ENCODE data around the gene CFAP20DC.

The CFAP20DC gene

GRCh38 chr3:58779934-58780333, 269.9 kb downstream of the CFAP20DC start:
- intact Hi-C loops (cut with DNase I): no loop called here
- DNase-seq: no peak

GRCh38 chr3:58776231-58776630, 273.6 kb downstream of the CFAP20DC start:
- intact Hi-C loops (cut with DNase I): no loop called here
- DNase-seq: no peak

DNA sequence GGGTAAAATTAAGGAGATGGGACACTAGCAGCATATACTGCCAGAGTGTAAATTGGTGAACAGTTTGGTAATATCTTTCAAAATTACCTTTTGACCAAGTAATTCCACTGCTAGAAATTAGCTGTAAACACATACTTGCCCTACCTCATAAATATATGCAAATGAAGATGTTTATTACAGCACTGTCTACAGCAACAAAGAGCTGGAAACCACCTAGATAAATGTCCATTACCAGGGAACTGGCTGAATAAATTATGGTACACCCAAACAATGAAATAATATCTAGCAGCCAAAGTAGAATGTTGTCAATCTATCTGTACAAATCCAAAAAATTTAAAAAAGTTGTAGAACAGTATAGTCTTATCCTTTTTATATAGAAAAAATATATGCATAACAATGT, 277.4 kb downstream of the CFAP20DC start:
- intact Hi-C loops (cut with DNase I): no loop called here
- no peak for DNase-seq

DNA sequence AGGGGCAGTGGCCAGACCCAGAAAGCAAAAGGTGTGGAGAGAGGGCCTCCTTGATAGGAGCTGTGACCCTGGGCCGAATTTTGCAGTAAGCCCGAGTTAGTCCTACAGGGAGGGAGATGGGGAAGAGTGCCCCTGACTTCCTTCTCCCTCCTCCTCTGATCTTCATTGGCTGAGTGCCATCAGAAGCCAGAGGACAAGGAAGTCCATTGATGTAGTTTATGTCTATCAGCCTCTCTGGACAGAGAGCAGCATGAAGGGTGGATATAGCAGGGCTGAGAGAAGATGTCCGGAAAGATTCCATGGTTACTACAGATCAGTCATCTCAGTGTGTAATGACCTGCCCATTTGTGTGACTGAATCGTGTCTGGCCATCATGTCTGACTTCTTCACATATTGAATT, 280.8 kb downstream of the CFAP20DC start:
- no peak for DNase-seq

GRCh38 chr3:58766587-58767282, 283.1 kb downstream of the CFAP20DC start:
- intact Hi-C loops (cut with DNase I): no loop called here
- DNase-seq: no peak

More for the DNA sequence above, 280.8 kb downstream of the CFAP20DC start:
- intact Hi-C loops (cut with DNase I): no loop called here

GRCh38 chr3:58755150-58755549, 294.7 kb downstream of the CFAP20DC start:
- intact Hi-C loops (cut with DNase I): no loop called here
- DNase-seq: no peak

DNA sequence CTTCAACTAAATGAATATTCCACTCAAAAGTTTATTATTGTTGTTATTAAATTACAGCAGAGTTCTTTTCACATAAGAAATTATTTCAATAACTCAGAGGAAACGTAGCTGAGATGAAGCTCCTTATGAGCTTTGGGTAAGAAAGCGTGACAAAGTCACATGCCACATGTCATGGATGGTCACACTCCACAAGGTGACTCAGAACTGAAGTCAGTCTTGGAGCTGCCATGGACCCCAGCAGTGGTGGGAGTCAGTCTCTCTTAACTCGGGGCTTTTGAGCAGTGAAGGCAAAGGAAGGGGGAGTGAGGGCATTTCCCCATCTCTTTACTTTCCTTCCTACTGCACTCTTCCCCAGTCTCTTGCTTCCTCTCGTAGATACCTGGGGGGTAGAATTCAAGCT, 295.8 kb downstream of the CFAP20DC start:
- no peak for DNase-seq
- intact Hi-C loops (cut with DNase I): no loop called here

GRCh38 chr3:58751882-58752567, 297.8 kb downstream of the CFAP20DC start:
- intact Hi-C loops (cut with DNase I): no loop called here
- DNase-seq: no peak

- intact Hi-C loops (cut with DNase I): no loop called here
- DNase-seq: no peak
Measured at GRCh38 chr3:58751235-58751634, 298.6 kb downstream of the CFAP20DC start.

- no peak for DNase-seq
- intact Hi-C loops (cut with DNase I): no loop called here
Measured at GRCh38 chr3:58749948-58750347, 299.9 kb downstream of the CFAP20DC start.

GRCh38 chr3:58748024-58748423, 301.8 kb downstream of the CFAP20DC start:
- no peak for DNase-seq
- intact Hi-C loops (cut with DNase I): no loop called here

DNA sequence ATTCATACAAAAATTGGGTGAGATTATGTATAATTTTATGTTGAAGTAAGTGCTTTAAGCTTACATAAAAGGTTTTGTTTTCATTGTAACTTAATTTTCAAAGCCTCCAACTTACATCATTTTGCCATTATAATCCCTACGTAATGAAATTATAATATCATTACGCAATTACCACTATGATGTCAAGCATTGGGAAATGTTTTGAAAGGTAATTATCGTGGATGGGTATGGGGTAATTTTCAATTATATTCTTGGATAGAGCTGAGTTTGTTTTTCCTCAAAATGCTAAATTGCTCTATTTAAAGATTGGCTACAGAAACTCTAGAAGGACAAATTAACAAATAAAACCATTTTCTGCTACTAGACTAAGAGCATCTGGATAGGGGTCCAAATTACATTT, 303.1 kb downstream of the CFAP20DC start:
- DNase-seq: no peak
- intact Hi-C loops (cut with DNase I): no loop called here

DNA sequence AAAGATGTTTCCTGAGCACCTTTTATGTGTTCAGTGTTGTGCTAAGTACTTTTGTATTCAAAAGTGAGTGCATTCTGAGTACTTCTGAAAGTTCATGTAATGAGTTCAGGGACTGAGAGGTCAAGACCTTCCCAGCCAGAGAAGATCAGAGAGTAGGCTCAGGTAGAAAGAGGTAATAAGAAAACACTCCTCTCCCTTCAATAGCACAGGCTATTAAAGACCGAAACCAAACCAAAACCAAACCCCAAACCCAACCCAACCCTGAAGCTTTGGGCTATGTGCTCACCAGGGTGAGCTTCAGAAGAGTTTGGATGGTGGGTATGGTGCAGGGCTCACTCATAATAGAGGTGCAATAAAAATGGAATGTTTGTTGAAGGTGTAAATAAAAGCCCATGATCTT, 306.5 kb downstream of the CFAP20DC start:
- intact Hi-C loops (cut with DNase I): no loop called here
- no peak for DNase-seq

DNA sequence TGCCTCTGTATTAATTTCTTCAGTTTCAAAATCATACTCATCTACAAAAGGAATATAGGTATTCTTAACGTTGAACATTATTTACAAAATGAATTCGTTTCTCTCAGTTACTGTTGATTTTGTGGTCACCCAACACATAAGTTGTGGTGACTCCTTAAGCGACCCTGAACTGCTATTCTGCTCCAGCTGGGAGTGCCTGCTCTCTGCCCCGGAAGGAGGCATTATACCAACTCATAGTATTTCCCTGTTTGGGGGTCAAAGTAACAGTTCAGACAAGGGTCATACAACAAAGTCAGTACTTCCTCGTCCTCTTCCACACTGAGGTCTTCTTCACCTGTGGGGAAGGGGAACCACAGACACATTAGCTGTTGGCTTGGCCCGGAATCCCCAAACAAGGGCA, 307.6 kb downstream of the CFAP20DC start:
- DNase-seq: no peak
- intact Hi-C loops (cut with DNase I): no loop called here

DNA sequence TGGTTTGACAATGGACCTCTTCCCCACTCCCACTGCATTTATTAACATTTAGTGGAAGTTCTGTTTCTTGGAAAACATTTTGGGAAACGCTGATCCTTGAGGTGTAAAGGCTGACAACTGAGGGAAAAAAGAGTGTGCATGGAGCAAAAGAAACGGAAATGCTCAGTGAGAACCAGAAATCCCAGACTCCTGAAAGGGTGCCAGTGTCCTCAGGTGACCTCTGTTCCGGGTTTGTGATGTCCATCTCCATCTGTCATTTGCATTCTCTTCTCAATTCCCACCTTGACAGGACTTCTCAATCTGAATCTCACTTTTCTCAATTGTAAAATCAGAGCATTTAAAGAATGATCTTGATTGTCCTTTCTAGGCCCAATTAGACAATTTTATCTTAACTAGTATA, 312.2 kb downstream of the CFAP20DC start:
- intact Hi-C loops (cut with DNase I): no loop called here
- DNase-seq: no peak

DNA sequence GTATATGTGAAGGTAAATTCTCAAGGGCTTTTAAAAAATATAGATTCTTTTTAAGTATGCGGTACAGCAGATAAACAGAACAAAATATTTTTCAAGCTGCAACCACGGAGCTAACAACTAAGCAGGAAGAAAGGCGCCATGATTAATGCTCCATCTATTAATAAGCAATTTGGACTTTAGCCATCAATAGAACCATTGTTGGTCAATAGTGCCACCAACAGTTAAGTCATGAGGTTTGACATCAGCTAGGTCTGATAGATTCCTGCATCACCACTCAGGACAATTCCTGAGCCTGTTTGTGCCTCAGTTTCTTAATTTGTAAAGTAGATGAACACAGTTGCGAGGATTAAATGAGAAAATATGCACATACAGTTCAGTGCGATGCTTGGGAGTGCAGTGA, 318.2 kb downstream of the CFAP20DC start:
- DNase-seq: no peak
- intact Hi-C loops (cut with DNase I): no loop called here

DNA sequence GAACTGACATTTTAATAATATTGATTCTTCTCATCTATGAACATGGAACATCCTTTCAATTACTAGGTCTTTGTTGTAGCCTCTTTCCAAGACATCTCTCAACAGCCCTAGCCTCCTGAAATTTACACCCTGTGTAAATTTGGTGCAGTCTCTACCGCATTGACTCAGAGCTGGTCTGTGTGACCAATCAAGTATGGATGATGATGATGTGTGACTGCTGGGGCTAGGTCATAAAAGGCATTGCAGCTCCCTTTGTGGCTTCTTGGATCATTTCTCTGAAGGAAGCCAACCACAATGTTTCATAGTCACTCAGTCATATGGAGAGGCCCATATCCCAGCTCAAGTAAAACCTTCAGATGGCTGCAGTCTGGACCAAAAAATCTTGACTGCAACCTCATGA, 321.1 kb downstream of the CFAP20DC start:
- DNase-seq: no peak
- intact Hi-C loops (cut with DNase I): no loop called here

DNA sequence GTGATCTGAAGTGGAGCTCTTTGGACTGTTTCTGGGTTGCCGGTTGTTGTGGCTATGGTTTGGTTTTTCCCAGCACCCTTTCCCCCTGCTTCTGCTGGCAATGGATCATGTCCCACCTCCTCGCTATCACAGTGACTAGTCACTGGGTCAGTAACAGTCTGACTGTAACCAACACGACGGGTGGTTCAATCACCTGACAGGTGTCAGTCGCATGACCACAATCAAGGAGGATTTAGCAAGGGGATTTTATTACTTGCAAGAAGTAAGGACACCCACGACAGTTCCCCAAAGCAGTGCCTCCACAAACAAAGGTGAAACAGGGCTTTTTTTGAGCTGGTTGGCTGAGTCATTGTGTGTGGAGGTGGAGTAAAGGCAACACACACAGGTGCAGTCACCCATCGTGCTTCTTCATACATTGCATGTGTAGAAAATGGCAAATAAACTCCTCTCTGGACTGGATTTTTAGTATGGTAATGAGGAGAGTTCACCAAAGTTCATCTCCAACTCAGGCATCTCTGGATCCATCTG, 324.4 kb downstream of the CFAP20DC start:
- DNase-seq: no peak
- intact Hi-C loops (cut with DNase I): no loop called here

DNA sequence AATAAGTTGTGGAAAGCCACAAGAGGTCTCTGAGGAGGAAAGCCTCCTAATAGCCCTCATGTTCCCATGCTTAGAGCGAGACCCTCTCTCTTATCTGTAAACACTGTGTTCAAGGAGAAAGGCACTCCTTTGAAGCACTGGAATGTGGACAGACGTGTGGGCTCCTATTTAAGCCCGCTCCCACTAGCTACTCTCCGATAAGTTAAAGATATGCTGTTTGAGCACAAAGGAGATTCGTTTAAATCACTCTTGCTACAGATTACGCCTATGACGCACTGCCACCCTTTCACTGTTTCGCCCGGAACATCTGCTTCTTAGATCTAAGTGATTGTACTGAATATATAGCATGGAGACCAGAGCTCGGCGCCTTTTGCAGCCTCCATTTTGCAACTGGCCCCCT, 325.5 kb downstream of the CFAP20DC start:
- intact Hi-C loops (cut with DNase I): no loop called here
- DNase-seq: no peak

- intact Hi-C loops (cut with DNase I): no loop called here
- DNase-seq: no peak
Measured at GRCh38 chr3:58723173-58723572, 326.7 kb downstream of the CFAP20DC start.

- intact Hi-C loops (cut with DNase I): no loop called here
- DNase-seq: no peak
Measured at GRCh38 chr3:58722561-58722960, 327.3 kb downstream of the CFAP20DC start.
